ENCODE results near the gene TERB1. TPM values are rescaled to one million over a fixed set of nuclear protein-coding genes. Genes with fewer than 3 reads are reported as not detected.
A peak's percentile ranks its signal among the peaks of the same experiment; 100 is the strongest.

Gene TERB1
- total and polyA plus RNA-seq, 9 donors: 0.10 to 0.21 (median 0.11) TPM; not detected in 6

DNA sequence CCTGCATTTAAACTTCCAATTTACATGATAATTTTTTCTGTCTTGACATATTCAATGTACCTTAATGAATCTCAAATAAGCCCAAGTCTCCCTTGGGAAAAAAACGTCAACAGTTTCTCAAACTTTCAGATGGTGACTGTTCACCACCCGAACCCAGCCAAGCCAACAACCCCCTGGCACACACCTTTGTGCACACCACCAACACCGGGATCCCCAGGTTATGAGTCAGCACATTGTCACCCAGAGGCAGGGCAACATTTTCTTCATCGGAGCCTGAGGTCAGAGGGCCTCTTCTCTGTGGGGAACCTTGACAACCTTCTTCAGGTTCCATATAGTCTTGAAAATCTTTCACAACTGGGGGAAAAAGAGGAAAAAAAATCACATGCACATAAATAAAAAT, 65.5 kb downstream of the TERB1 start:
- no peaks in the 10 kb centered on the region for H3K27me3 ChIP-seq (ENCODE audit: control insufficient read depth, insufficient read depth, low read length)
- peaks cover 15% of the 10 kb centered on the region for H3K4me1 ChIP-seq (ENCODE audit: control insufficient read depth, insufficient read depth, low read length)
- no peaks in the 10 kb centered on the region for H3K9me3 ChIP-seq (replicated peaks; ENCODE audit: control insufficient read depth, low read depth, low read length)
- peaks cover 83% of the 10 kb centered on the region for H3K36me3 ChIP-seq (ENCODE audit: control insufficient read depth, insufficient read depth, low read length)
- WGBS (ENCODE audit: insufficient coverage): 88% methylated on average over 3 of the region's 4 CpGs
- H3K27ac ChIP-seq (ENCODE audit: low read length): no peak overlapping the region
- no peak overlapping the region for H3K4me3 ChIP-seq (ENCODE audit: low read length)
- DNase-seq: no peak

DNA sequence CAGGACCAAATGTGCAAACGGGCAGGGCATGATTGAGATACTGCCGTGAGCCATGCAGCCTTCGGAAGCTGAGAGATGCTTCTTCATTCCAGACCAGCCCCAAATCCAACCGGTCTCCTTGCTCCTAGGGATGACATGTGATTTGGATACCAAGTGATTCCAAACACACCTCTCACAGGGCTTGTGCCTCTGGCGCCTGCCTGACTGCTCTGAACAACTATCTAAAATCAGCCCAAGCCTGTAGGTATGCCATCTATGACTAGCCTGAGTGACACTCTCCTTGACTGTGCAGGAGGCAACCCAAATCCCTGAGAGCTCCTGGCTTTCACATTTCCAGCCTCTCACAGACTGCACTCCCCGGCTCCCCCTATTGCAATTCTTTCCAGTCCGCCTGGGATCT, 70.3 kb downstream of the TERB1 start:
- no peak overlapping the region for H3K4me3 ChIP-seq (ENCODE audit: low read length)
- no peak for DNase-seq
- no peaks in the 10 kb centered on the region for H3K27me3 ChIP-seq (ENCODE audit: control insufficient read depth, insufficient read depth, low read length)
- no peak overlapping the region for H3K27ac ChIP-seq (ENCODE audit: low read length)
- no peaks in the 10 kb centered on the region for H3K9me3 ChIP-seq (replicated peaks; ENCODE audit: control insufficient read depth, low read depth, low read length)
- 86% methylated on average over 7 of the region's 7 CpGs for WGBS (ENCODE audit: insufficient coverage)
- H3K4me1 ChIP-seq (ENCODE audit: control insufficient read depth, insufficient read depth, low read length): no peaks in the 10 kb centered on the region
- H3K36me3 ChIP-seq (ENCODE audit: control insufficient read depth, insufficient read depth, low read length): peaks cover 87% of the 10 kb centered on the region

DNA sequence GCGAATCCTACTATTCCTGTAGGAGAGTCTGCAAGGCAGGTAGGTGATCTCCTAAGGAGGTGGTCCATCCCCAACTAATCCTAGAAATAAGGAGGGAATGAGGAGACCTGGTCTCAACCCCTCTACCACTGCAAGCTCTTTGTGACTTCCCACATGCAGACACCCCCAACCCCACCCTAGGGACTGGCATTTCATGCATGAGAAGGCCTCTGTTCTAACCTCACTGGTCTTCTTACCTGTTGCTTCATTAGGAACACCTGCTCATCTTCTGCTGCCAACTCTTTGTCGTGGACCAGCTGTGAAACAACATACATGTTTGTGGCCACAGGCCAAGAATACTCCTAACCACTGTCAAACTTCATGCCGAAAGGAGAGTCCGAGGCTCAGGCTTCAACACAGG, 72.6 kb downstream of the TERB1 start:
- Histone ChIP-seq H3K9me3 (replicated peaks; ENCODE audit: control insufficient read depth, low read depth, low read length) (no peaks in the 10 kb centered on the region), H3K4me3 (ENCODE audit: low read length) (no peak overlapping the region), H3K36me3 (ENCODE audit: control insufficient read depth, insufficient read depth, low read length) (peaks cover 91% of the 10 kb centered on the region), H3K4me1 (ENCODE audit: control insufficient read depth, insufficient read depth, low read length) (no peaks in the 10 kb centered on the region), H3K27ac (ENCODE audit: low read length) (no peak overlapping the region), H3K27me3 (ENCODE audit: control insufficient read depth, insufficient read depth, low read length) (no peaks in the 10 kb centered on the region)
- WGBS (ENCODE audit: insufficient coverage): 53% methylated on average over 3 of the region's 4 CpGs
- DNase-seq: no peak

DNA sequence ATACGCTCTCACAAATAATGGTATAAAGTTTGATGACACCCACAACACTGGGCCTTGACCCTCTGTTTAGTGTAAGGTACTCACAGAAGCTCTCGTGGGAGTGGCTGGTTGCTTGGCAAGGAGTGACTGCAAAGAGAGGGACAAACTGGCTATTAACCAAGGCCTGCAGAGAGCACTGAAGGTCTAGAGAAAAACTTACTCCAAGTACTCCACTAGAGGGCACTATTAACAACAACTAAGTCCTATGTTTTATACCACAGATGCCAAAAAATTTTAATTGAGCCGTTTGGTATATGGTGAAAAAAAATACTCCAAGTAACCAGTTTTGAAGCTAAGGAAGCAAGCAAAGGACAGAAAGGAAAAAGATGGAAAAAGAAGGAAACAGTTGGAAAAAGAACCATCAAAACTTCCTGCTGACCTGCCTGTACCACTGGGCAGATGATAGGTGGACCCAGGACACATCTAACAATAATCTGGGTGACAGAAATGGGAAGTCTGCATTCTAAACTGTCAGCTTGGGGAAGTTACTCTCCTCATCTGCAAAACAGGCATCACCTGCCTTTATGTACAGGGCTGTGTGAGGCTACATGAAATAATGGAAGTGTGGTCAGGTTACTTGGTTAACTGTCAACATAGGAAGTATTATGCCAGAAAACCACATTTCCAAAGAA, 73.1 kb downstream of the TERB1 start:
- Histone ChIP-seq H3K36me3 (ENCODE audit: control insufficient read depth, insufficient read depth, low read length) (peaks cover 89% of the 10 kb centered on the region), H3K27ac (ENCODE audit: low read length) (no peak overlapping the region), H3K9me3 (replicated peaks; ENCODE audit: control insufficient read depth, low read depth, low read length) (no peaks in the 10 kb centered on the region), H3K27me3 (ENCODE audit: control insufficient read depth, insufficient read depth, low read length) (no peaks in the 10 kb centered on the region), H3K4me3 (ENCODE audit: low read length) (no peak overlapping the region), H3K4me1 (ENCODE audit: control insufficient read depth, insufficient read depth, low read length) (no peaks in the 10 kb centered on the region)
- no CpG with 5 or more reads among the region's 3 CpGs for WGBS (ENCODE audit: insufficient coverage)
- DNase-seq: peak; percentile 87

DNA sequence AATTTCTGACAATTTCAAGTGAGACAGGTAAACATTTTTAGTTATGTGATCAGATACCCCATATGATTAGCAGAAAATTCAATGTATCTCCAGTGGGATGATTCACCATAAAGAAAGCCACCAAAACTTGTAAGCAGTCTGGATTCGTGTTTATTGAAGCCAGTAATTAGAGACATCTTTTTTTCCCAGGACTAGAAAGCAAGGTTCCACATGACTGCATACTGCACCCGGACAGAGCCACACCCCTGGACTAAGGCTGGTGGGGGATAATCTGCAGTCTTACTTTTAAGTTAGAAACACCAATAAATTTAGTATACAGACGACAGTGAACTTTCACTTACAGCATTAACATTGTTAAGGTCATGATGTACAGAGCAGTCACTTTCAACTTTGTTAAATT, 80.6 kb downstream of the TERB1 start:
- H3K27me3 ChIP-seq (ENCODE audit: control insufficient read depth, insufficient read depth, low read length): no peaks in the 10 kb centered on the region
- H3K9me3 ChIP-seq (replicated peaks; ENCODE audit: control insufficient read depth, low read depth, low read length): no peaks in the 10 kb centered on the region
- peaks cover 40% of the 10 kb centered on the region for H3K36me3 ChIP-seq (ENCODE audit: control insufficient read depth, insufficient read depth, low read length)
- no peak overlapping the region for H3K4me3 ChIP-seq (ENCODE audit: low read length)
- H3K27ac ChIP-seq (ENCODE audit: low read length): no peak overlapping the region
- H3K4me1 ChIP-seq (ENCODE audit: control insufficient read depth, insufficient read depth, low read length): no peaks in the 10 kb centered on the region
- no peak for DNase-seq
- 60% methylated on average over 1 of the region's 3 CpGs for WGBS (ENCODE audit: insufficient coverage)

DNA sequence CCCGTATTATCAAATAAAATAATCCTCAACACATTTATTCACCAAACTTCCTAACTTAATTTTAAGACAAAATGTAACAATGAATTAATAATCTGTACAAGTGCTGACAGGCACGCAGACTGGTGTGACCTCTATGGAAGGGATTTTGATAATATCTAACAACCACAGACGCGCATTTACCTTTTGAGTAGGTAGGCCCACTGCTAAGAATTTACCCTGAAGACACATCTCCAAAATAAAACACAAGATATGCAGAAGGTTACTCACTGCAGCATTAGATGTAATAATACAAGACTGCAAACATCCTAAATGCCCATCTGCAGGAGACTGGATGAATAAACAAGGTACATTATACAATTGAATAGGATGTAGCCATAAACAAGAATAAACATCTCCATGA, 82.1 kb downstream of the TERB1 start:
- Histone ChIP-seq H3K36me3 (ENCODE audit: control insufficient read depth, insufficient read depth, low read length) (peaks cover 25% of the 10 kb centered on the region), H3K9me3 (replicated peaks; ENCODE audit: control insufficient read depth, low read depth, low read length) (no peaks in the 10 kb centered on the region), H3K27me3 (ENCODE audit: control insufficient read depth, insufficient read depth, low read length) (no peaks in the 10 kb centered on the region), H3K27ac (ENCODE audit: low read length) (no peak overlapping the region), H3K4me3 (ENCODE audit: low read length) (no peak overlapping the region), H3K4me1 (ENCODE audit: control insufficient read depth, insufficient read depth, low read length) (peaks cover 11% of the 10 kb centered on the region)
- no CpG with 5 or more reads among the region's 4 CpGs for WGBS (ENCODE audit: insufficient coverage)
- DNase-seq: no peak

DNA sequence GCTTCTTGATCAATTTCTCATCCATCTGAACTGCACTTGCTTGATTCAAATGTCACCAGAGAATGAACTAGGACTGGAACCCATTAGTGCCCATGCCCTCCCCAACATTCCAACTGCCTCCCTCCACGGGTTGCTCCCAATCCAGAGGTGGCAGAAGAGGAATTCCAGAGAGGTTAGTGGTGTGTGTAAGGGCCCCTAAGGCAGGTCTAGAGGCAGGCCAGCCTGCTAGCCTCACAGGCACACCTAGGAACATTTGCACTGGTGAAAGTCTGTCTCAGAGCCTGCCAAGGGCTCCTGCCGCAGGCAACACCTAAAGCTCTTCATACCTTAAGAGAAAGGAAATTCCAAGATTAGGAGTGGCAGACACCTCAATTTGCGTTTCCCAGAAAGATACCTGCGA, 83.6 kb downstream of the TERB1 start:
- DNase-seq: no peak
- H3K4me3 ChIP-seq (ENCODE audit: low read length): no peak overlapping the region
- no peak overlapping the region for H3K27ac ChIP-seq (ENCODE audit: low read length)
- 100% methylated on average over 1 of the region's 4 CpGs for WGBS (ENCODE audit: insufficient coverage)
- no peaks in the 10 kb centered on the region for H3K27me3 ChIP-seq (ENCODE audit: control insufficient read depth, insufficient read depth, low read length)
- H3K4me1 ChIP-seq (ENCODE audit: control insufficient read depth, insufficient read depth, low read length): peaks cover 18% of the 10 kb centered on the region
- H3K9me3 ChIP-seq (replicated peaks; ENCODE audit: control insufficient read depth, low read depth, low read length): no peaks in the 10 kb centered on the region
- peaks cover 12% of the 10 kb centered on the region for H3K36me3 ChIP-seq (ENCODE audit: control insufficient read depth, insufficient read depth, low read length)

DNA sequence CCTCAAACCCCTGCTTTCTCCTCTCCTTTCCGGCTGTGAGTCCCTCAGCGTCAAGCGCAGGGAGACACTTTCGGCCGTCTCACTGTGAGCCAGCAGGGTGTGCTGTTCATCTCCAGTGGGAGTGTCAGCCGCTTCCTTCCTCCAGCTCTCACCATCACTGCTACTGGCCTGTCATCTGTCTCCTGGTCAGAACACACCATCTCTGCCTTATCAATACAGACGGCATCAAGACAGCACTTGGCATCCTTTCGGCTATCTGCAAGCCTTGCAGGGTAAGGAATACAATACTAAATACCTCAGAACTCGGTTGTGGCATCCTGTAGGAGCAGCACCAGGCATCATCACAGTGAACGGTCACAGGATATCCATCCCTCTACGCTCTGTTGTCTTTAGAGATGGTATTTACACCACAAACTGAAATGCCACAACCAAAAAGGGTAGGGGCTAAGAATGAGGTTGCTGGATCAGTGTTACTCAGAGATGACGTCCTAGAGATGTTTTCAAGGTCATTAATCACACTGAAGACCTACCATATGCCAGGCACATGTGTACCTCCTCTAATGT, 84.2 kb downstream of the TERB1 start:
- H3K4me3 ChIP-seq (ENCODE audit: low read length): no peak overlapping the region
- no peaks in the 10 kb centered on the region for H3K27me3 ChIP-seq (ENCODE audit: control insufficient read depth, insufficient read depth, low read length)
- 26% methylated on average over 8 of the region's 12 CpGs for WGBS (ENCODE audit: insufficient coverage)
- peak; percentile 53 for DNase-seq
- no peak overlapping the region for H3K27ac ChIP-seq (ENCODE audit: low read length)
- H3K36me3 ChIP-seq (ENCODE audit: control insufficient read depth, insufficient read depth, low read length): peaks cover 9% of the 10 kb centered on the region
- H3K9me3 ChIP-seq (replicated peaks; ENCODE audit: control insufficient read depth, low read depth, low read length): no peaks in the 10 kb centered on the region
- peaks cover 19% of the 10 kb centered on the region for H3K4me1 ChIP-seq (ENCODE audit: control insufficient read depth, insufficient read depth, low read length)

DNA sequence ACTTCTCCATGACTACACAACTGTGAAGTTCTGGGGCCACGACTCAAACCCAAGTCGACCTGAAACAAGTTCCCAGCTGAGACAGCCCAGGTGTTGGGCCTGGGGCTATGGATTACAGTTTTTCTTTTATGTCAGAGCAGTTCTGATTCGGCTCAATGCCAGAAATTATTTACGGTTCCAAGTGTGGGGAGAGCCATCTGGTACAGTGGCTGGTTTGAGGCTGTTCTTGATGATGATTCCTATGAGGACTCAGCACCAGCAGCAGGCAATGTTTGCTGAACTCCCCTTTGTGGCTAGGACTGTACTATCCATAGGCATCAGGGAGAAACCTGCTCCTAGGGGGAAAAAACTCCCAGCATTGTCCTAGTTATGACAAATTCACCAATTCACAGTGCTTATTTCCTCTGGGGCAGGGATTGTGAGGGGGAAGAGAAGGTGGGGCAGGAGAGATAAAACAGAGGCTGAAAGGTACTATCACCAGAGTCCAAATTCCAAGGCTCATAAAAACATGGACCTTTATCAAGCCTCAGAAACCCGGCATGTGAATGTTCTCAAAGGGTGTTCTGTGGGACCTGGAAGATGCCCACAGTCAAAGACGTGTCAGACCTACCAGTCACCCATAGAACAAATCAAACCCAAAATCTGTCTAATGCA, 86.6 kb downstream of the TERB1 start:
- Histone ChIP-seq H3K36me3 (ENCODE audit: control insufficient read depth, insufficient read depth, low read length) (peaks cover 7% of the 10 kb centered on the region), H3K27ac (ENCODE audit: low read length) (no peak overlapping the region), H3K27me3 (ENCODE audit: control insufficient read depth, insufficient read depth, low read length) (no peaks in the 10 kb centered on the region), H3K4me3 (ENCODE audit: low read length) (no peak overlapping the region), H3K9me3 (replicated peaks; ENCODE audit: control insufficient read depth, low read depth, low read length) (peaks cover 7% of the 10 kb centered on the region), H3K4me1 (ENCODE audit: control insufficient read depth, insufficient read depth, low read length) (peaks cover 19% of the 10 kb centered on the region)
- 58% methylated on average over 4 of the region's 6 CpGs for WGBS (ENCODE audit: insufficient coverage)
- DNase-seq: peak; percentile 46

DNA sequence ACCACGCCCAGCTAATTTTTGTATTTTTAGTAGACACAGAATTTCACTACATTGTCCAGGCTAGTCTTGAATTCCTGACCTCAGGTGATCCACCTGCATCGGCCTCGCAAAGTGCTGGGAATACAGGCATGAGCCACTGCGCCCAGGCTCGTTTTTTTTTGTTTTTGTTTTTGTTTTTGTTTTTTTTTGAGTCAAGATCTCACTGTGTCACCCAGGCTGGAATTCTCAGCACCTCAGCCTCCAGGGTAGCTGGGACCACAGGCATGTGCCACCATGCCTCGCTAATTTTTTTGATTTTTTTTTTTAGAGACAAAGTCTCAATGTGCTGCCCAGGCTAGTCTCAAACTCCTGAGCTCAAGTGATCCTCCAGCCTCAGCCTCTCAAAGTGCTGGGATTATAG, 87.3 kb downstream of the TERB1 start:
- peaks cover 19% of the 10 kb centered on the region for H3K4me1 ChIP-seq (ENCODE audit: control insufficient read depth, insufficient read depth, low read length)
- WGBS (ENCODE audit: insufficient coverage): 100% methylated on average over 2 of the region's 6 CpGs

More for the DNA sequence above, 87.3 kb downstream of the TERB1 start:
- peaks cover 7% of the 10 kb centered on the region for H3K9me3 ChIP-seq (replicated peaks; ENCODE audit: control insufficient read depth, low read depth, low read length)
- H3K36me3 ChIP-seq (ENCODE audit: control insufficient read depth, insufficient read depth, low read length): peaks cover 7% of the 10 kb centered on the region
- H3K4me3 ChIP-seq (ENCODE audit: low read length): no peak overlapping the region
- no peak for DNase-seq
- no peak overlapping the region for H3K27ac ChIP-seq (ENCODE audit: low read length)
- H3K27me3 ChIP-seq (ENCODE audit: control insufficient read depth, insufficient read depth, low read length): no peaks in the 10 kb centered on the region

Measured in muscle of leg (tissue), 11 donors.